ENCODE data around the gene GOLM1.

GRCh38 chr9:86078731-86079130 is 20.6 kb downstream of the GOLM1 start:
- no peak for TF ChIP-seq CTCF (IDR thresholded peaks at IDR 0.05)
- no peak for TF ChIP-seq POLR2A (IDR thresholded peaks at IDR 0.05)
